ENCODE data around the gene SLX1A.

GRCh38 chr16:30185683-30186421, 7.8 kb upstream of the SLX1A start:
- no peak for TF ChIP-seq EZH2 (IDR thresholded peaks at IDR 0.05; ENCODE audit: borderline replicate concordance, insufficient read depth, low read depth, low read length, poor library complexity, severe bottlenecking)
- TF ChIP-seq, protein P1, sequence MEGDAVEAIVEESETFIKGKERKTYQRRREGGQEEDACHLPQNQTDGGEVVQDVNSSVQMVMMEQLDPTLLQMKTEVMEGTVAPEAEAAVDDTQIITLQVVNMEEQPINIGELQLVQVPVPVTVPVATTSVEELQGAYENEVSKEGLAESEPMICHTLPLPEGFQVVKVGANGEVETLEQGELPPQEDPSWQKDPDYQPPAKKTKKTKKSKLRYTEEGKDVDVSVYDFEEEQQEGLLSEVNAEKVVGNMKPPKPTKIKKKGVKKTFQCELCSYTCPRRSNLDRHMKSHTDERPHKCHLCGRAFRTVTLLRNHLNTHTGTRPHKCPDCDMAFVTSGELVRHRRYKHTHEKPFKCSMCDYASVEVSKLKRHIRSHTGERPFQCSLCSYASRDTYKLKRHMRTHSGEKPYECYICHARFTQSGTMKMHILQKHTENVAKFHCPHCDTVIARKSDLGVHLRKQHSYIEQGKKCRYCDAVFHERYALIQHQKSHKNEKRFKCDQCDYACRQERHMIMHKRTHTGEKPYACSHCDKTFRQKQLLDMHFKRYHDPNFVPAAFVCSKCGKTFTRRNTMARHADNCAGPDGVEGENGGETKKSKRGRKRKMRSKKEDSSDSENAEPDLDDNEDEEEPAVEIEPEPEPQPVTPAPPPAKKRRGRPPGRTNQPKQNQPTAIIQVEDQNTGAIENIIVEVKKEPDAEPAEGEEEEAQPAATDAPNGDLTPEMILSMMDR (IDR thresholded peaks at IDR 0.05), result no peak
